Activated T-helper 17 cell treated with anti-CD3 and anti-CD28 coated beads, Interleukin-2, amount 50 U/mL, for 72 hours (primary cell): ENCODE data around the gene ABCA3. TPM values are rescaled to one million over a fixed set of nuclear protein-coding genes. Genes with fewer than 3 reads are reported as not detected.

Experiments
- ATAC-seq: fragments of 150-1000 bp; cut with Tn5 transposase; replicated peaks from 2 replicates; pipeline ENCODE4 v1.10.0; 2021; ENCODE audit warnings: mild to moderate bottlenecking, moderate library complexity
- H3K27ac Mint-ChIP-seq: one replicate; pipeline ENCODE4 v1.8.0; 2022; ENCODE audit warnings: mixed read lengths
- H3K27me3 Mint-ChIP-seq: one replicate; pipeline ENCODE4 v1.8.0; 2022; ENCODE audit warnings: mixed read lengths
- H3K36me3 Mint-ChIP-seq: one replicate; pipeline ENCODE4 v1.8.0; 2022; ENCODE audit warnings: low read depth, mild to moderate bottlenecking, mixed read lengths
- H3K4me1 Mint-ChIP-seq: one replicate; pipeline ENCODE4 v1.8.0; 2022; ENCODE audit warnings: mixed read lengths
- H3K4me3 Mint-ChIP-seq: one replicate; pipeline ENCODE4 v1.8.0; 2022; ENCODE audit warnings: mild to moderate bottlenecking, mixed read lengths
- H3K9me3 Mint-ChIP-seq: one replicate; pipeline ENCODE4 v1.8.0; 2022; ENCODE audit warnings: mixed read lengths
- total RNA-seq, 2 donors: library from RNA; stranded (reverse); gene quantifications; one replicate each; pipeline ENCODE4 v1.2.3, GENCODE V29; 2022

The ABCA3 gene
- total RNA-seq, 2 donors from 2014 or later = 4.7 to 5.2 TPM

DNA sequence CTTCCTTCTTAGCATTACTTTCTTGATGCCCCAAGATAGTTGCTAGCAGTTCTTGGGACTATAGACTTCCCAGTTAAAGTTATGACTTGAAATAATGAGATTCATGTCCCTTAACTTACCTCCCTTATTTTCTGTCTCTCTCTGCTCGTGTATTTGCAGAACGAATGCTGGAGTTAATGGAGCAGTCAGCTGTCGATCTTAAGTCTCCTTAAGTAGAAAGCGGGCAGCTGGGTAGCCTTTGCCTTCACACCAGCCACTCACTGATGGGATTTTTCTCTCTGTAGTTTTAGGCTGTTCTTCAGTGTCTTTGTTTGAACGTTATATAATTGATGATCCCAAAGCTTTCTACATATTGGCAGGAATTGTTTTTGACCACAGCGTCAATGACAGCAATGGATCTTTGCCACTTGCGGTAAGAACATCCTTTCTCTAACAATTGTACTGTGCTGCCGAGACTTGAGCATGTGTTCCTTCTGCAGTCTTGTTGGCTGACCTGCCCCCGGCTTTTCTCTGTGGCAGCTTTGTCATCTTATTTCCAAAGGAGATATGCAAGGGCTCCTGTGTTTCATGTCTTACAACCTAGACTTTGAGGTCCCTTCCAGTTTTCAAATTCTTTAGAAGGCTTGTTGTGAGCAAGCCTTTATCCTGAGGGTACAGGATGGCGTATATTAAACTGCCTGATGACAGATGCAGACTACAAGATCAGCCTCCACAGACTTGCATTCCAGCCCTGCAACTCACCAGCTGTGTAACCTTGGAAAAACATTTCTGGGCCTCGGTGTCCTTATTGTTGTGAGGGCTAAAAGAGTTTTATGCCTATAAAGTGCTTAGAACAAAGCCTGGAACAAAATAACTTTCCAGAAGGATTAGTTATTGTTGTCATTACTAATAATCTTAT is 25.1 kb upstream of the ABCA3 start:
- H3K4me1 Mint-ChIP-seq = no peaks in the 10 kb centered on the region
- no peaks in the 10 kb centered on the region for H3K9me3 Mint-ChIP-seq
- H3K4me3 Mint-ChIP-seq = no peak overlapping the region
- H3K27ac Mint-ChIP-seq = no peak overlapping the region
- no peaks in the 10 kb centered on the region for H3K36me3 Mint-ChIP-seq
- peaks cover 35% of the 10 kb centered on the region for H3K27me3 Mint-ChIP-seq
- ATAC-seq = no peak

GRCh38 chr16:2364638-2365210 is 24.2 kb upstream of the ABCA3 start:
- Mint-ChIP-seq H3K36me3 (no peaks in the 10 kb centered on the region), H3K9me3 (no peaks in the 10 kb centered on the region), H3K27ac (no peak overlapping the region), H3K27me3 (peaks cover 38% of the 10 kb centered on the region), H3K4me3 (no peak overlapping the region), H3K4me1 (no peaks in the 10 kb centered on the region)
- no peak for ATAC-seq

- Mint-ChIP-seq H3K36me3 (no peaks in the 10 kb centered on the region), H3K4me1 (no peaks in the 10 kb centered on the region), H3K4me3 (no peak overlapping the region), H3K27me3 (peaks cover 37% of the 10 kb centered on the region), H3K27ac (no peak overlapping the region), H3K9me3 (no peaks in the 10 kb centered on the region)
- no peak for ATAC-seq
Observed at GRCh38 chr16:2362218-2362617, 21.7 kb upstream of the ABCA3 start.

DNA sequence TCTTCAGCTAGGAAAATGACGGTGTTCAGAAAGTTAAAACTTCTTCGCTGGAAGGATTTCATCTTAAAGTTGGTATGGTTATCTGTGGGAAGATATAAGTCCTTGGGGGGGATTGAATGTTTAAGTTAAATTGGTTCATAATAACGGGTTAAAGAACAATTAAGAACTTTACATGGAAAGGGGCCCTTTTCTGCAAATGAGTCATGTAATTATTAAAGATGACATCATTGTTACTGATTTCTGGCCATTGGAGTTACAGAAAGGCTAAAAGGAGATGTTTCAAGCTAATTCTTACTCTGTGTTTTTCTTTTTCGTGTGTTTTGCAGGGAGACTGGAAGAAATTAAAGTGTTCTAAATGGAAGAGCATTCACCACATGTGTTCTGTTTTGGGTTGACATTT is 20.6 kb upstream of the ABCA3 start:
- Mint-ChIP-seq H3K4me3 (no peak overlapping the region), H3K9me3 (no peaks in the 10 kb centered on the region), H3K27ac (no peak overlapping the region), H3K4me1 (no peaks in the 10 kb centered on the region), H3K27me3 (peaks cover 35% of the 10 kb centered on the region), H3K36me3 (no peaks in the 10 kb centered on the region)
- ATAC-seq = no peak

- Mint-ChIP-seq H3K9me3 (no peaks in the 10 kb centered on the region), H3K27me3 (peaks cover 29% of the 10 kb centered on the region), H3K4me3 (no peak overlapping the region), H3K27ac (no peak overlapping the region), H3K4me1 (no peaks in the 10 kb centered on the region), H3K36me3 (no peaks in the 10 kb centered on the region)
- ATAC-seq = no peak
Observed at GRCh38 chr16:2359919-2360318, 19.4 kb upstream of the ABCA3 start.

- Mint-ChIP-seq H3K27me3 (peaks cover 23% of the 10 kb centered on the region), H3K36me3 (no peaks in the 10 kb centered on the region), H3K27ac (no peak overlapping the region), H3K9me3 (no peaks in the 10 kb centered on the region), H3K4me3 (no peak overlapping the region), H3K4me1 (no peaks in the 10 kb centered on the region)
- no peak for ATAC-seq
Observed at GRCh38 chr16:2358811-2359210, 18.3 kb upstream of the ABCA3 start.

GRCh38 chr16:2357331-2357730 is 16.8 kb upstream of the ABCA3 start:
- peaks cover 23% of the 10 kb centered on the region for H3K27me3 Mint-ChIP-seq
- H3K27ac Mint-ChIP-seq = no peak overlapping the region

GRCh38 chr16:2350500-2350899 is 10.0 kb upstream of the ABCA3 start:
- no peaks in the 10 kb centered on the region for H3K4me1 Mint-ChIP-seq
- no peaks in the 10 kb centered on the region for H3K9me3 Mint-ChIP-seq
- H3K36me3 Mint-ChIP-seq = no peaks in the 10 kb centered on the region
- no peak overlapping the region for H3K27ac Mint-ChIP-seq
- H3K27me3 Mint-ChIP-seq = no peaks in the 10 kb centered on the region
- no peak overlapping the region for H3K4me3 Mint-ChIP-seq
- no peak for ATAC-seq

More at GRCh38 chr16:2357331-2357730, 16.8 kb upstream of the ABCA3 start:
- no peak overlapping the region for H3K4me3 Mint-ChIP-seq
- no peaks in the 10 kb centered on the region for H3K4me1 Mint-ChIP-seq
- no peaks in the 10 kb centered on the region for H3K9me3 Mint-ChIP-seq
- no peaks in the 10 kb centered on the region for H3K36me3 Mint-ChIP-seq
- ATAC-seq = no peak

DNA sequence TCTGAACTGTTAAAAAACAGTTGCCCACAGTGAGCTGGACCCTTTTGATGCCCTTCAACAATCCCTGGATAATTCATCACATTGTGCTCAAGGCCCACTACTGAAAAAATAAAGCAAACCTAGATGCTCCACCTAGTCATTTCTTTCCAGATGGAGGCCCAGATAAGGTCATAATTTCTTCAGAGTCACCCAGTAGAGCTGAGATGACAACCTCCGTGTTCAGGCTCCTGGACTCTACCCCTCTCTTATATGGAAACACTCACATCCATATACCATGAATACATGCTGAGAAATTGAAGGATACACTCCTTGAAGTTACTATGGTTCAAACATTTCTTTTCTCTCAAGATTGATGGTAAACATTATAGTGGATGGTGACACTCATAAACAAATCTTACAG is 2.7 kb upstream of the ABCA3 start:
- H3K27me3 Mint-ChIP-seq = no peaks in the 10 kb centered on the region
- H3K36me3 Mint-ChIP-seq = no peaks in the 10 kb centered on the region
- H3K4me1 Mint-ChIP-seq = peaks cover 5% of the 10 kb centered on the region
- H3K4me3 Mint-ChIP-seq = no peak overlapping the region
- H3K27ac Mint-ChIP-seq = no peak overlapping the region
- no peak for ATAC-seq
- no peaks in the 10 kb centered on the region for H3K9me3 Mint-ChIP-seq

DNA sequence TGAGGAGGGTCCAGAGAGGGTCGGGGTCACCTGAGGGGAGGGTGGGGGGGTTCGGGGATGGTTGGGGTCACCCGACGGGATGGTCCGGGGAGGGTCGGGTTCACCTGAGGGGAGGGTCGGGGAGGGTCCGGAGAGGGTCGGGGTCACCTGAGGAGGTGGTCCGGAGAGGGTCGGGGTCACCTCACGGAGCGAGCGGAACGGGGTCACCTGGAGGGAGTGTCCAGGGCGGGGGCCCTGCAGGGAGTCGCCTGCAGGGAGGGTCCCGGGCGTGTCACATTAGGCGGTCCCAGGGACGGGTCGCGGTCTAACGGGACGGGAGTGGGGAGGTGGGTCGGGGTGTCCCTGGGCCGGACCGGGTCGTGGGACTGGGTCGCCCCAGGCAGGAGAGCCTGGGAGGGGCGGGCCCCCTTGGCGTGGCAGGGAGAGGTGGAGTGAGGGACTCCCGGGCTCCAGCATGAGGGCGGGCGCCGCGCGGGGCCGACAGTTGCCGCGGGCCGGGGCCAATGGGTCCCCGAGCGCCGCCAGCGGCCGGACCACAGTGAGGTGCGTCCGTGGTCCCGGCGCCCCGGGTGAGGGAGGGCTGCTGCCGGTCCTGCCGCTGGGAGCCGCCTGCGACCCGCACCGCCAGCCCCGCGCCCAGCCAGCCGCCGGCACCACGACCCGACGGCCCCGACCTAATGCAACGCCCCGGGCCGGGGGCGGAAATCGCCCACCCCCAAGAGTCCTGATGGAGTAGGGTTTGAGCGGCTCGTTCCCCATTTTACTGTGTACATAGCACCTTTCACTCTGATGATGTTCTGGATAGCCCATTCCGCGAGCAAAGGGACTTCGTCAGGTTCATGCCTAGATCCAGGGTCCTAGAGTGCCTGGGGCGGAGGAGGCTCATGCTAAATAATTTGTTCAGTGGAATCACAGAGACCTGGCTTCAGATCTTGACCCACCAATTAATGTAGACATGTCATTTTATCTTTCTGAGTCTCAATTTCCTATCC is 1.2 kb upstream of the ABCA3 start:
- Mint-ChIP-seq H3K27ac (no peak overlapping the region), H3K36me3 (no peaks in the 10 kb centered on the region), H3K4me3 (peak overlapping the region; percentile 53), H3K4me1 (peaks cover 5% of the 10 kb centered on the region), H3K27me3 (no peaks in the 10 kb centered on the region), H3K9me3 (no peaks in the 10 kb centered on the region)
- no peak for ATAC-seq

DNA sequence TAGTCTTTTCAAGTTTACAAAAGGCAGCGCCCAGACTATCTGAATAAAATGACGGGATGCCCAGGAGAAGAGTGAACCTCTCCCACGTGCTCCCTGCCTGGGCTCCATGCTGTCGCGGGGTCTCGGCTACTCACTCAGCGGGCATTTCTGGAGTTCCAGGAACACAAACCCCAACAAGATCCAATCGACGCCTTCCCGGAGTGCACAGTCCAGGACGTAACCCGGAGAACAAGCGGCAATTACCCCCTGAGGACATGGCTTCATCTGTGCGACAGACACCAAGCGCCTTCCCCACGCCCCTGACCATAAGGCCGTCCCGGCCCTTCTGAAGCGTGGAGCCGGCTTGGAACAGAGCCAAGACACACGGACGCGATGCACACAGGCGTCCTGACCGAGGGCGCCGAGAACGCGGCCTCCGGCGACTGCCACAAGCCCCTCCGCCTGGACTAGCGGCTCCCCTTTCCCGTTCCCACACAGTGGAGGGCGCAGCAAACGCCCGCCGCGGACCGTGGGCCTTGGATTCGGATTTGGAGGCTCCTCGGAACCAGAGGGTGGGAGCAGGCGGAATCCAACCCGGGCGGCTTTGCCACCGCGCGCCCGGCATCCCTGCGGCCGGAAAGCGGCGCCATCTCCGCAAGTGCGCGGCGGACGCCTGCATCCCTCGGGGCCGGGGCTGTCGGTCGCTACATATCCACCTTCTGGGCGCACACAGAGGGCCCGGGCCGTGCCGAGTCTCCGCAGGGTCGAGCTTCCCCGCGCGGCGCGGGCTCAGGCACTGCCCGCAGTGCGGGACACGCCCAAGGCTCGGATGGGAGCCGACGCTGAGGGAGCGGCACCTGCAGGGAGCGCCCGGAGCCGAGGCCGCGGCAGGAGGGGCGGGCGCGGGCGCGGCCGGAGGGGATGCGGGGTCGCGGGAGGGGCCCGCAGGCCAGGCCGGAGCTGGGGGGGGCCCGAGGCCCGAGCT is 725 bp downstream of the ABCA3 start:
- Mint-ChIP-seq H3K4me1 (peaks cover 5% of the 10 kb centered on the region), H3K27ac (peak overlapping the region; percentile 51), H3K27me3 (no peaks in the 10 kb centered on the region), H3K9me3 (no peaks in the 10 kb centered on the region), H3K4me3 (peak overlapping the region; percentile 87), H3K36me3 (no peaks in the 10 kb centered on the region)
- peak; percentile 61 for ATAC-seq

DNA sequence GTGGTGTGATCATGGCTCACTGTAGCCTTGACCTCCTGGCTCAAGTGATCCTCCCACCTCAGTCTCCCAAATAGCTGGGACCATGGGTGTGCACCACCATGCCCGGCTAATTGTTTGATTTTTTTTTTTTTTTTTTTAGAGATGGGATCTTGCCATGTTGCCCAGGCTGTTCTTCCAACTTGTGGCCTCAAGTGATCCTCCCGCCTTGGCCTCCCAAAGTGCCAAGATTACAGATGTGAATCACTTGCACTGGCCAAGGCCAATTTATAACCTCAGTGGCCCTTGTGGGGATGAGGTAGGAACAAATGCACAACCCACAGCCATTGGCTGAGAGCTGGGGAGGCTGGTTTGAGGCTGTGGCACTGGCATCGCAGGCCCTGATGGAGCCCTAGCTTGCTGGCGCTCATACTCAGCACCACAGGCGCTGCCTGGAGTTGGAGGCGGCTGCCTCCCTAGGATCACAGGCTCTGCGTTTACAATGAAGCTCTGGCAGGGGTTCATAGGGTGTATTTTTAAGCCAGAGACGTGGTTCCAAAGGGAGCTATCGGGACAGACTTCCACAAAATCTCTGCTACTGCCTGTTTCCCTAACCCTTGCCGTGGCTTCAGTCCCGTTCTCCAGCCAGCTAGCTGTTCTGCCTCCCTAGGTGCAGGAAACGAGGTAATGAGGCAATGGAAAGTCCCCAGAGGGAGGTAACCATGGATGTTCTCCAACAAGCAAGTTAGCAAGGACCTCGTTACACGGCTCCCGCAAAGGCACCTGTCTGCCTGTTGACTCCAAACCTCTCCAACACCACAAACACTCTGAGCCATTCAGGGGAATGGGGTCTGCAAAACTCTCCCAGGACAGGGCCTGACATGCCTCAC is 2.9 kb downstream of the ABCA3 start:
- ATAC-seq = no peak
- H3K4me3 Mint-ChIP-seq = no peak overlapping the region
- H3K27me3 Mint-ChIP-seq = no peaks in the 10 kb centered on the region
- peaks cover 5% of the 10 kb centered on the region for H3K4me1 Mint-ChIP-seq
- H3K9me3 Mint-ChIP-seq = no peaks in the 10 kb centered on the region
- H3K27ac Mint-ChIP-seq = no peak overlapping the region
- no peaks in the 10 kb centered on the region for H3K36me3 Mint-ChIP-seq
